Right lobe of liver (tissue), 4 donors: ENCODE results near the gene CGB2.

Experiments used
- CTCF ChIP-seq, 4 donors: fragments of 200-600 bp in 3 of 4; fragments of 450-650 bp in 1 of 4; IDR thresholded peaks; one replicate each; pipeline versions ENCODE4 v1.5.1 to v1.8.0; 2016 to 2022; ENCODE audit warnings: antibody characterized with exemption in 4 of 4, mild to moderate bottlenecking in 2 of 4
- POLR2A ChIP-seq: fragments of 450-650 bp; IDR thresholded peaks from one replicate; pipeline ENCODE4 v1.6.1; 2017; ENCODE audit warnings: antibody characterized with exemption, mild to moderate bottlenecking
- donor health status: DM: no; HTN: no; CAD: no.
- donor health status: DM: no; HTN: no; CAD: no.
- donor health status: DM: no; HTN: yes; CAD: no.

- TF ChIP-seq CTCF (IDR thresholded peaks at IDR 0.05), result no peak
- no peak for TF ChIP-seq POLR2A
Observed at GRCh38 chr19:49059053-49059452, 27.4 kb downstream of the CGB2 start.
